GM21515 (cell line): ENCODE results near the gene ZNF267.
"Not testable (repeated sequence)": the region's sequence is repeated elsewhere in the genome, so short reads cannot be mapped to it uniquely, and the experiment has no call there.

ENCODE experiments used
- ATAC-seq: cut with Tn5 transposase; IDR thresholded peaks from one replicate; pipeline ENCODE4 v1.9.1; 2021; ENCODE audit not compliant: unreplicated experiment

ZNF267 gene

GRCh38 chr16:31873556-31874365, at the start of gene ZNF267:
Gene ZNF267 (plus strand): TSS chr16:31873807. CDS start chr16:31873967, 160 bp downstream.
- peak; percentile 48 for ATAC-seq

- ATAC-seq: no peak
Measured at GRCh38 chr16:31833047-31833446, 40.6 kb upstream of the ZNF267 start.

GRCh38 chr16:31836396-31836795, 37.2 kb upstream of the ZNF267 start:
- ATAC-seq: not testable (repeated sequence)

- ATAC-seq: no peak
Measured at GRCh38 chr16:31842864-31843263, 30.7 kb upstream of the ZNF267 start.

GRCh38 chr16:31848572-31848971, 25.0 kb upstream of the ZNF267 start:
- ATAC-seq: not testable (repeated sequence)

- no peak for ATAC-seq
Measured at GRCh38 chr16:31853291-31853690, 20.3 kb upstream of the ZNF267 start.

- no peak for ATAC-seq
Measured at GRCh38 chr16:31860508-31860907, 13.1 kb upstream of the ZNF267 start.

GRCh38 chr16:31861455-31861854, 12.2 kb upstream of the ZNF267 start:
- ATAC-seq: no peak

GRCh38 chr16:31862761-31863160, 10.8 kb upstream of the ZNF267 start:
- ATAC-seq: no peak

- no peak for ATAC-seq
Measured at GRCh38 chr16:31868164-31868563, 5.4 kb upstream of the ZNF267 start.

- peak; percentile 35 for ATAC-seq
Measured at GRCh38 chr16:31868691-31869167, 4.9 kb upstream of the ZNF267 start.

- ATAC-seq: no peak
Measured at GRCh38 chr16:31869511-31870201, 4.0 kb upstream of the ZNF267 start.

- ATAC-seq: no peak
Measured at GRCh38 chr16:31870809-31871208, 2.8 kb upstream of the ZNF267 start.

GRCh38 chr16:31871510-31871909, 2.1 kb upstream of the ZNF267 start:
- ATAC-seq: no peak

- no peak for ATAC-seq
Measured at GRCh38 chr16:31872201-31872600, 1.4 kb upstream of the ZNF267 start.

- ATAC-seq: no peak
Measured at GRCh38 chr16:31874366-31875111, 932 bp downstream of the ZNF267 start.

GRCh38 chr16:31875112-31875803, 1.7 kb downstream of the ZNF267 start:
- no peak for ATAC-seq

GRCh38 chr16:31875928-31876547, 2.4 kb downstream of the ZNF267 start:
- ATAC-seq: no peak

GRCh38 chr16:31876951-31877828, 3.6 kb downstream of the ZNF267 start:
- ATAC-seq: peak; percentile 47
